ENCODE data around the gene OPRL1. TPM values are rescaled to one million over a fixed set of nuclear protein-coding genes. Genes with fewer than 3 reads are reported as not detected.

OPRL1 gene
- total RNA-seq, 1 donor from 2014 or later: 0.32 TPM

GRCh38 chr20:64065974-64066343 is 13.9 kb upstream of the OPRL1 start:
- intact Hi-C loops (cut with micrococcal nuclease): loop anchor here (1.0 to 10.0 kb wide), 2 partner anchors 11 to 431 kb away; no protein-coding TSS in a partner anchor
- H3K36me3 Mint-ChIP-seq (ENCODE audit: low read depth): no peaks in the 10 kb centered on the region
- H3K4me3 Mint-ChIP-seq (ENCODE audit: low read depth): peak overlapping the region; percentile 71
- H3K27ac Mint-ChIP-seq: peak overlapping the region; percentile 94
- H3K4me1 Mint-ChIP-seq (ENCODE audit: low read depth): peaks cover 45% of the 10 kb centered on the region
- H3K27me3 Mint-ChIP-seq (ENCODE audit: low read depth): no peaks in the 10 kb centered on the region
- DNase-seq (ENCODE audit: low spot score): peak; percentile 85
- no peaks in the 10 kb centered on the region for H3K9me3 Mint-ChIP-seq

GRCh38 chr20:64067005-64067632 is 12.8 kb upstream of the OPRL1 start:
- no peaks in the 10 kb centered on the region for H3K27me3 Mint-ChIP-seq (ENCODE audit: low read depth)
- peak overlapping the region; percentile 51 for H3K27ac Mint-ChIP-seq
- peaks cover under 1% of the 10 kb centered on the region for H3K36me3 Mint-ChIP-seq (ENCODE audit: low read depth)
- peaks cover 42% of the 10 kb centered on the region for H3K4me1 Mint-ChIP-seq (ENCODE audit: low read depth)
- DNase-seq (ENCODE audit: low spot score): no peak
- intact Hi-C loops (cut with micrococcal nuclease): loop anchor here (10.0 kb wide), 1 partner anchor 432 kb away; no protein-coding TSS in a partner anchor
- peak overlapping the region; percentile 34 for H3K4me3 Mint-ChIP-seq (ENCODE audit: low read depth)
- H3K9me3 Mint-ChIP-seq: no peaks in the 10 kb centered on the region

GRCh38 chr20:64067733-64068307 is 12.1 kb upstream of the OPRL1 start:
- Mint-ChIP-seq H3K27me3 (ENCODE audit: low read depth) (no peaks in the 10 kb centered on the region), H3K9me3 (no peaks in the 10 kb centered on the region), H3K27ac (peak overlapping the region; percentile 35), H3K4me1 (ENCODE audit: low read depth) (peaks cover 43% of the 10 kb centered on the region), H3K36me3 (ENCODE audit: low read depth) (peaks cover 7% of the 10 kb centered on the region), H3K4me3 (ENCODE audit: low read depth) (no peak overlapping the region)
- DNase-seq (ENCODE audit: low spot score): no peak
- intact Hi-C loops (cut with micrococcal nuclease): loop anchor here (10.0 kb wide), 1 partner anchor 433 kb away; no protein-coding TSS in a partner anchor

GRCh38 chr20:64068386-64069208 is 11.3 kb upstream of the OPRL1 start:
- peaks cover 43% of the 10 kb centered on the region for H3K4me1 Mint-ChIP-seq (ENCODE audit: low read depth)
- intact Hi-C loops (cut with micrococcal nuclease): loop anchor here (10.0 kb wide), 1 partner anchor 434 kb away; no protein-coding TSS in a partner anchor
- no peaks in the 10 kb centered on the region for H3K9me3 Mint-ChIP-seq
- peaks cover 11% of the 10 kb centered on the region for H3K36me3 Mint-ChIP-seq (ENCODE audit: low read depth)
- peak overlapping the region; percentile 35 for H3K27ac Mint-ChIP-seq
- DNase-seq (ENCODE audit: low spot score): no peak
- H3K4me3 Mint-ChIP-seq (ENCODE audit: low read depth): no peak overlapping the region
- no peaks in the 10 kb centered on the region for H3K27me3 Mint-ChIP-seq (ENCODE audit: low read depth)

GRCh38 chr20:64069209-64069613 is 10.7 kb upstream of the OPRL1 start:
- Mint-ChIP-seq H3K27me3 (ENCODE audit: low read depth) (no peaks in the 10 kb centered on the region), H3K4me1 (ENCODE audit: low read depth) (peaks cover 37% of the 10 kb centered on the region), H3K27ac (no peak overlapping the region), H3K36me3 (ENCODE audit: low read depth) (peaks cover 13% of the 10 kb centered on the region), H3K4me3 (ENCODE audit: low read depth) (no peak overlapping the region), H3K9me3 (no peaks in the 10 kb centered on the region)
- no peak for DNase-seq (ENCODE audit: low spot score)
- intact Hi-C loops (cut with micrococcal nuclease): loop anchor here (10.0 kb wide), 1 partner anchor 434 kb away; no protein-coding TSS in a partner anchor

- Mint-ChIP-seq H3K36me3 (ENCODE audit: low read depth) (peaks cover 18% of the 10 kb centered on the region), H3K4me1 (ENCODE audit: low read depth) (peaks cover 32% of the 10 kb centered on the region), H3K27ac (no peak overlapping the region), H3K27me3 (ENCODE audit: low read depth) (no peaks in the 10 kb centered on the region), H3K9me3 (no peaks in the 10 kb centered on the region), H3K4me3 (ENCODE audit: low read depth) (no peak overlapping the region)
- DNase-seq (ENCODE audit: low spot score): no peak
- intact Hi-C loops (cut with micrococcal nuclease): loop anchor here (10.0 kb wide), 1 partner anchor 435 kb away; no protein-coding TSS in a partner anchor
Observed at GRCh38 chr20:64069614-64070243, 10.2 kb upstream of the OPRL1 start.

- peaks cover 27% of the 10 kb centered on the region for H3K4me1 Mint-ChIP-seq (ENCODE audit: low read depth)
- intact Hi-C loops (cut with micrococcal nuclease): no loop called here
- DNase-seq (ENCODE audit: low spot score): no peak
- no peak overlapping the region for H3K4me3 Mint-ChIP-seq (ENCODE audit: low read depth)
- peaks cover 19% of the 10 kb centered on the region for H3K36me3 Mint-ChIP-seq (ENCODE audit: low read depth)
- H3K27me3 Mint-ChIP-seq (ENCODE audit: low read depth): no peaks in the 10 kb centered on the region
- H3K9me3 Mint-ChIP-seq: no peaks in the 10 kb centered on the region
- H3K27ac Mint-ChIP-seq: no peak overlapping the region
Observed at GRCh38 chr20:64070244-64070993, 9.5 kb upstream of the OPRL1 start.

- no peak overlapping the region for H3K27ac Mint-ChIP-seq
- peaks cover 14% of the 10 kb centered on the region for H3K4me1 Mint-ChIP-seq (ENCODE audit: low read depth)
Observed at GRCh38 chr20:64071341-64072332, 8.2 kb upstream of the OPRL1 start.

GRCh38 chr20:64072498-64073063 is 7.3 kb upstream of the OPRL1 start:
- Mint-ChIP-seq H3K4me3 (ENCODE audit: low read depth) (no peak overlapping the region), H3K9me3 (no peaks in the 10 kb centered on the region), H3K27ac (no peak overlapping the region), H3K4me1 (ENCODE audit: low read depth) (peaks cover 6% of the 10 kb centered on the region), H3K27me3 (ENCODE audit: low read depth) (no peaks in the 10 kb centered on the region), H3K36me3 (ENCODE audit: low read depth) (peaks cover 24% of the 10 kb centered on the region)
- intact Hi-C loops (cut with micrococcal nuclease): no loop called here
- DNase-seq (ENCODE audit: low spot score): no peak

More at GRCh38 chr20:64071341-64072332, 8.2 kb upstream of the OPRL1 start:
- Mint-ChIP-seq H3K36me3 (ENCODE audit: low read depth) (peaks cover 24% of the 10 kb centered on the region), H3K27me3 (ENCODE audit: low read depth) (no peaks in the 10 kb centered on the region), H3K4me3 (ENCODE audit: low read depth) (no peak overlapping the region), H3K9me3 (no peaks in the 10 kb centered on the region)
- intact Hi-C loops (cut with micrococcal nuclease): no loop called here
- DNase-seq (ENCODE audit: low spot score): no peak

- H3K4me3 Mint-ChIP-seq (ENCODE audit: low read depth): no peak overlapping the region
- peaks cover 27% of the 10 kb centered on the region for H3K36me3 Mint-ChIP-seq (ENCODE audit: low read depth)
- no peaks in the 10 kb centered on the region for H3K9me3 Mint-ChIP-seq
- peaks cover 8% of the 10 kb centered on the region for H3K4me1 Mint-ChIP-seq (ENCODE audit: low read depth)
- no peak overlapping the region for H3K27ac Mint-ChIP-seq
- DNase-seq (ENCODE audit: low spot score): no peak
- H3K27me3 Mint-ChIP-seq (ENCODE audit: low read depth): no peaks in the 10 kb centered on the region
- intact Hi-C loops (cut with micrococcal nuclease): no loop called here
Observed at GRCh38 chr20:64073476-64074183, 6.3 kb upstream of the OPRL1 start.

All from activated T-helper 2 cell treated with anti-CD3 and anti-CD28 coated beads, Interferon-gamma antibody, Interleukin-2, Interleukin-4, amounts not matched to agents 10 μg/mL and 5 μg/mL and 100 μg/mL, durations not matched to agents 14 hours and 24 hours and 36 hours (primary cell).